Vagina (tissue), 2 donors: Measurements from ENCODE around the gene ACTR8. TPM values are rescaled to one million over a fixed set of nuclear protein-coding genes. Genes with fewer than 3 reads are reported as not detected.

Experiments used
- DNase-seq, 2 donors: peaks; one replicate each; pipeline ENCODE4 v3.0.0-alpha.2; 2017; ENCODE audit errors: extremely low spot score in 2 of 2
- H3K27ac ChIP-seq: fragments of 200-600 bp; sonication (generic); one replicate; pipeline ENCODE4 v1.5.1; 2019
- H3K27me3 ChIP-seq: fragments of 200-600 bp; sonication (generic); one replicate; pipeline ENCODE4 v1.5.1; 2019
- H3K36me3 ChIP-seq, 2 donors: fragments of 200-600 bp; sonication (generic); one replicate each; pipeline ENCODE4 v1.5.1; 2017 to 2019
- H3K4me1 ChIP-seq: fragments of 200-600 bp; sonication (generic); one replicate; pipeline ENCODE4 v1.5.1; 2019
- H3K4me3 ChIP-seq, 2 donors: fragments of 200-600 bp; sonication (generic); 1 replicate in 1 of 2; 2 replicates in 1 of 2; pipeline ENCODE4 v1.5.1; 2016 to 2019
- H3K9me3 ChIP-seq: fragments of 200-600 bp; sonication (generic); one replicate; pipeline ENCODE4 v1.5.1; 2019
- POLR2A ChIP-seq, 2 donors: fragments of 450-650 bp; IDR thresholded peaks; one replicate each; pipeline ENCODE4 v1.6.1; 2017; ENCODE audit warnings: antibody characterized with exemption in 2 of 2, mild to moderate bottlenecking in 2 of 2, moderate library complexity in 2 of 2
- POLR2AphosphoS5 ChIP-seq, 2 donors: sonication (generic); formaldehyde crosslinking; IDR thresholded peaks; one replicate each; pipeline ENCODE4 v1.9.0; 2017; ENCODE audit warnings: antibody characterized with exemption in 2 of 2, mild to moderate bottlenecking in 2 of 2, low read depth in 1 of 2; ENCODE audit not compliant: insufficient read depth in 1 of 2
- intact Hi-C: fragments of 100-400 bp; cut with DNase I; formaldehyde crosslinking; loops from one replicate; pipeline ENCODE4 v1.15.1; 2023
- total RNA-seq: library from RNA; depleted of rRNA; stranded (reverse); fragments of >200 nt; gene quantifications from one replicate; pipeline ENCODE4 v1.2.3, GENCODE V29; 2016
- TF ChIP-seq, protein P1 (sequence below), 3 experiments: fragments of 450-650 bp in 2 of 3; fragments of 200-600 bp in 1 of 3; sonication (generic) in 1 of 3; IDR thresholded peaks; one replicate each; pipeline ENCODE4 v1.5.1; 2017 to 2019; ENCODE audit warnings: antibody characterized with exemption in 3 of 3, mild to moderate bottlenecking in 2 of 3, moderate library complexity in 2 of 3

Gene ACTR8
- total RNA-seq, 1 donor from 2014 or later, result 18.4 TPM

- H3K4me3 ChIP-seq, result peak within 1 kb of the TSS; percentile 60 to 81
- no peaks in the 10 kb centered on the region for H3K27me3 ChIP-seq
- H3K36me3 ChIP-seq, result no peaks in the 10 kb centered on the region
- DNase-seq, result no peak
- TF ChIP-seq POLR2A (IDR thresholded peaks at IDR 0.05), result no peak
- peak in 1 of 2 donors; percentile 54 for TF ChIP-seq POLR2AphosphoS5 (IDR thresholded peaks at IDR 0.05; ENCODE audit: insufficient read depth in 1 of 2, low read depth in 1 of 2)
- TF ChIP-seq, protein P1, sequence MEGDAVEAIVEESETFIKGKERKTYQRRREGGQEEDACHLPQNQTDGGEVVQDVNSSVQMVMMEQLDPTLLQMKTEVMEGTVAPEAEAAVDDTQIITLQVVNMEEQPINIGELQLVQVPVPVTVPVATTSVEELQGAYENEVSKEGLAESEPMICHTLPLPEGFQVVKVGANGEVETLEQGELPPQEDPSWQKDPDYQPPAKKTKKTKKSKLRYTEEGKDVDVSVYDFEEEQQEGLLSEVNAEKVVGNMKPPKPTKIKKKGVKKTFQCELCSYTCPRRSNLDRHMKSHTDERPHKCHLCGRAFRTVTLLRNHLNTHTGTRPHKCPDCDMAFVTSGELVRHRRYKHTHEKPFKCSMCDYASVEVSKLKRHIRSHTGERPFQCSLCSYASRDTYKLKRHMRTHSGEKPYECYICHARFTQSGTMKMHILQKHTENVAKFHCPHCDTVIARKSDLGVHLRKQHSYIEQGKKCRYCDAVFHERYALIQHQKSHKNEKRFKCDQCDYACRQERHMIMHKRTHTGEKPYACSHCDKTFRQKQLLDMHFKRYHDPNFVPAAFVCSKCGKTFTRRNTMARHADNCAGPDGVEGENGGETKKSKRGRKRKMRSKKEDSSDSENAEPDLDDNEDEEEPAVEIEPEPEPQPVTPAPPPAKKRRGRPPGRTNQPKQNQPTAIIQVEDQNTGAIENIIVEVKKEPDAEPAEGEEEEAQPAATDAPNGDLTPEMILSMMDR (IDR thresholded peaks at IDR 0.05), result no peak
- intact Hi-C loops, result no loop called here
- no peaks in the 10 kb centered on the region for H3K9me3 ChIP-seq
- peaks cover 18% of the 10 kb centered on the region for H3K4me1 ChIP-seq
- H3K27ac ChIP-seq, result peak within 1 kb of the TSS; percentile 70
These were observed 35.7 kb downstream of the ACTR8 start, which contains the start of the genes CHDH and IL17RB for GRCh38 chr3:53846134-53846850. Gene CHDH (minus strand): TSS chr3:53846419. CDS start chr3:53824008, 22,411 bp downstream. Gene IL17RB (plus strand): TSS chr3:53846568. CDS start chr3:53846589, 21 bp downstream.

GRCh38 chr3:53845881-53846133 is 36.1 kb downstream of the ACTR8 start:
- TF ChIP-seq POLR2A (IDR thresholded peaks at IDR 0.05) (no peak), POLR2AphosphoS5 (IDR thresholded peaks at IDR 0.05; ENCODE audit: insufficient read depth in 1 of 2, low read depth in 1 of 2) (no peak)
- TF ChIP-seq, protein P1 (IDR thresholded peaks at IDR 0.05), result no peak
- H3K4me1 ChIP-seq, result peaks cover 18% of the 10 kb centered on the region
- H3K4me3 ChIP-seq, result peak overlapping the region; percentile 60 to 81
- intact Hi-C loops, result no loop called here
- H3K9me3 ChIP-seq, result no peaks in the 10 kb centered on the region
- DNase-seq, result no peak
- H3K36me3 ChIP-seq, result no peaks in the 10 kb centered on the region
- peak overlapping the region; percentile 70 for H3K27ac ChIP-seq
- H3K27me3 ChIP-seq, result no peaks in the 10 kb centered on the region

- Histone ChIP-seq H3K9me3 (no peaks in the 10 kb centered on the region), H3K36me3 (no peaks in the 10 kb centered on the region), H3K27me3 (no peaks in the 10 kb centered on the region), H3K27ac (peak overlapping the region; percentile 70), H3K4me1 (peaks cover 18% of the 10 kb centered on the region), H3K4me3 (peak overlapping the region; percentile 60 to 81)
- TF ChIP-seq, protein P1 (IDR thresholded peaks at IDR 0.05), result no peak
- no peak for TF ChIP-seq POLR2AphosphoS5 (IDR thresholded peaks at IDR 0.05; ENCODE audit: insufficient read depth in 1 of 2, low read depth in 1 of 2)
- no peak for TF ChIP-seq POLR2A (IDR thresholded peaks at IDR 0.05)
- no peak for DNase-seq
- intact Hi-C loops, result no loop called here
These were observed 36.7 kb downstream of the ACTR8 start for GRCh38 chr3:53845103-53845880.

GRCh38 chr3:53844262-53845102 is 37.5 kb downstream of the ACTR8 start:
- Histone ChIP-seq H3K27ac (peak overlapping the region; percentile 2), H3K27me3 (no peaks in the 10 kb centered on the region), H3K4me3 (no peak overlapping the region), H3K4me1 (peaks cover 18% of the 10 kb centered on the region), H3K9me3 (no peaks in the 10 kb centered on the region), H3K36me3 (no peaks in the 10 kb centered on the region)
- intact Hi-C loops, result no loop called here
- TF ChIP-seq, protein P1 (IDR thresholded peaks at IDR 0.05), result no peak
- TF ChIP-seq POLR2AphosphoS5 (IDR thresholded peaks at IDR 0.05; ENCODE audit: insufficient read depth in 1 of 2, low read depth in 1 of 2) (no peak), POLR2A (IDR thresholded peaks at IDR 0.05) (no peak)
- no peak for DNase-seq
